Measurements from ENCODE around the gene ELF3. TPM values are rescaled to one million over a fixed set of nuclear protein-coding genes. Genes with fewer than 3 reads are reported as not detected.

The ELF3 gene
- total and polyA plus RNA-seq, 2 experiments from 2014 or later: 12.3 to 19.5 TPM

DNA sequence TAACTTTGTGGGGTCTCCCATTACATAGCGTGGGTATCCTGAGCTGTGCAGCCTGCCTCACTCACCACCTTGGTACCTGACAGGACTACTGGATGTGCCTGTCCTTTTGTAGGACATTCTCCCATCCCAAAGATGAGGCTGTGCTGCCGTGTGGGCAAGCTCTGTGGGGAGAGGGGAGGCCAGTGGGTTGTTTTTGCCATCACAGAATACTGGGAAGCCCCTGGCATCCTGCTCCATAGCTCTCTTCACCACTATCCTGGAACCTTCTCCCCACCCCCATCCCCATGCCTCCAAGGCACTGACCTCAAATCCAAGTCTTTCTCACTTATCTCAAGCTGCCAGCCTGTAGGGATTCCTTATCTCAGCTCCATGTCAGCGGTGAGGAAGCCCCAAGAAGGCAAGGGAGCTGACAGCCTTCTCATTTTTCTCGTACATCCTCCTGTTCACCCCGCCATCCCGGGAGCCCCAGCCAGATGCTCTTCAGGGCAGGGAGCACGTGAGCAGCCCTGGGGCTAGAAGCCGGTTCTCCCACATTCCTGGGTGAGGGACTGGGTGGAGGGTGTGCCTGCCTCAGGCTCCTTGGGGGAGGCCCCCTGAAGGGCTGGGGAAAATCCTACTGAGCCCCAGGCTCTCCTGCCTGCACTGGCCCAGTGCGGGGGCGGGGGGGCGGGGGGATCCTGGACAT lies 2.4 kb upstream of the ELF3 start:
- H3K4me3 Mint-ChIP-seq: peak overlapping the region; percentile 64
- peaks cover 8% of the 10 kb centered on the region; the same call in 1 of the 2 replicates for H3K36me3 ChIP-seq (ENCODE audit: insufficient read depth)
- no peak overlapping the region for H2AFZ ChIP-seq
- DNase-seq (ENCODE audit: low spot score) (peak; percentile 97), ATAC-seq (peak; percentile 48)
- H3F3A ChIP-seq (replicated peaks; ENCODE audit: low read depth): peaks cover 15% of the 10 kb centered on the region
- H4K20me1 ChIP-seq (replicated peaks; ENCODE audit: insufficient read depth): no peaks in the 10 kb centered on the region
- peak overlapping the region; percentile 99 for H3K27ac ChIP-seq (ENCODE audit: low read depth)
- H3K27ac Mint-ChIP-seq: peak overlapping the region; percentile 93
- peaks cover 54% of the 10 kb centered on the region for H3K4me1 Mint-ChIP-seq
- H3K4me1 ChIP-seq (ENCODE audit: insufficient read depth): peaks cover 51% of the 10 kb centered on the region
- peak overlapping the region; percentile 46 for H3K4me3 ChIP-seq
- H3K27me3 ChIP-seq (ENCODE audit: insufficient read depth): no peaks in the 10 kb centered on the region
- H3K36me3 Mint-ChIP-seq (ENCODE audit: low read depth): peaks cover 32% of the 10 kb centered on the region
- TF ChIP-seq CREB1 (CRISPR knock-in tag; IDR thresholded peaks at IDR 0.05; ENCODE audit: low read depth) (no peak), POLR2AphosphoS5 (IDR thresholded peaks at IDR 0.05; ENCODE audit: low read depth) (peak; percentile 41), JUNB (IDR thresholded peaks at IDR 0.05; ENCODE audit: unreplicated experiment) (no peak), EZH2 (IDR thresholded peaks at IDR 0.05; ENCODE audit: low read depth, unreplicated experiment) (no peak), ZNF114 (CRISPR knock-in tag; IDR thresholded peaks at IDR 0.05) (no peak)
- TF ChIP-seq, protein P1, sequence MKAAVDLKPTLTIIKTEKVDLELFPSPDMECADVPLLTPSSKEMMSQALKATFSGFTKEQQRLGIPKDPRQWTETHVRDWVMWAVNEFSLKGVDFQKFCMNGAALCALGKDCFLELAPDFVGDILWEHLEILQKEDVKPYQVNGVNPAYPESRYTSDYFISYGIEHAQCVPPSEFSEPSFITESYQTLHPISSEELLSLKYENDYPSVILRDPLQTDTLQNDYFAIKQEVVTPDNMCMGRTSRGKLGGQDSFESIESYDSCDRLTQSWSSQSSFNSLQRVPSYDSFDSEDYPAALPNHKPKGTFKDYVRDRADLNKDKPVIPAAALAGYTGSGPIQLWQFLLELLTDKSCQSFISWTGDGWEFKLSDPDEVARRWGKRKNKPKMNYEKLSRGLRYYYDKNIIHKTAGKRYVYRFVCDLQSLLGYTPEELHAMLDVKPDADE (IDR thresholded peaks at IDR 0.05): 0 out of 2 replicates have a peak, but pooled peaks have one; percentile 23
- H3K27me3 Mint-ChIP-seq (ENCODE audit: insufficient read depth, low read depth, poor library complexity): peaks cover 12% of the 10 kb centered on the region
- peak overlapping the region; percentile 75 for H3K4me2 ChIP-seq
- no peaks in the 10 kb centered on the region for H3K9me2 ChIP-seq (ENCODE audit: insufficient read depth)
- H3K79me2 ChIP-seq (replicated peaks; ENCODE audit: insufficient read depth): peaks cover 7% of the 10 kb centered on the region
- H3K9me3 Mint-ChIP-seq: no peaks in the 10 kb centered on the region

DNA sequence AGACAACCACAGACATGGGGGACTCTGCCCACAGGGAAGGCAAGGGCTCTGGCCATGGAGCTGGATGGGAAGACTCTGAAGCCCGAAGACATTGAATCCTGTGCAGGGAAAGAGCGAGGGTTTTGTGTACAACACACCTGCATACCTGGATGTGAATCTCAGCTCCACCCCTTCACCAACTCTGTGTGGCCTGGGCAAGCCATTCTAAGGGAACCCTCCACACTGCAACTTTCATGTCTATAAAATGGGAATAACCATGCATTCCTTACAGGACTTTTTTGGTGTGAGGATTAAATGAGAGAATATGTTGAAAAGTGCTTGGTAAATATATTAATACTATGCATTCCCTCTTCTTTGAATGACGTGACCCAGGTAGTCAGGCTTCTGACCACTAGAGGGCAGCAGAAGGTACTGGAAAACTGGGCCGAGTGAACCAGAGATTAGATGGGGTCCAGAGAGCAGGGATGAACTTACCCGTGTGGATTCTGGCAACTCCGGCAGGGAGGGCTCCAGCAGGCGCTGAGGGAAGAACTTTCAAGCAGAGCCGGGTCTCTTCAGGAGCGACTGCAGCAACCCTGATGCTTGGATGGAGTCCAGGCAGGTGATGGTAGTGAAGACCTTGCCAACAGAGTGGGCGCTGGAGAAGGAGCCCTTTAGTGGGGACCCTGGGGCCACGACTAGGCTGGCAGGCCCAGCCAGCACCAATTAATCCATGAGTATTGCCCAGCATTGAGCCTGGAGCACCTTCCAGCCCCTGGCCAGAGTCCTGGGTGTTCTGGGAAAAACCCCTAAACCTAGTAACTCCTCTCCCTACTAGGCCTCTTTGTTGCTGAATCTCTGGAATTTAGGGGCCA lies 834 bp upstream of the ELF3 start:
- Histone ChIP-seq H3K4me2 (peak overlapping the region; percentile 75), H3K9me2 (ENCODE audit: insufficient read depth) (no peaks in the 10 kb centered on the region), H2AFZ (no peak overlapping the region), H4K20me1 (replicated peaks; ENCODE audit: insufficient read depth) (no peaks in the 10 kb centered on the region), H3K79me2 (replicated peaks; ENCODE audit: insufficient read depth) (peaks cover 7% of the 10 kb centered on the region), H3K27ac (ENCODE audit: low read depth) (peak overlapping the region; percentile 99), H3F3A (replicated peaks; ENCODE audit: low read depth) (peaks cover 15% of the 10 kb centered on the region), H3K4me1 (ENCODE audit: insufficient read depth) (peaks cover 51% of the 10 kb centered on the region), H3K36me3 (ENCODE audit: insufficient read depth) (peaks cover 3% of the 10 kb centered on the region; the same call in 1 of the 2 replicates), H3K4me3 (peak overlapping the region; percentile 46), H3K27me3 (ENCODE audit: insufficient read depth) (no peaks in the 10 kb centered on the region)
- Mint-ChIP-seq H3K36me3 (ENCODE audit: low read depth) (peaks cover 26% of the 10 kb centered on the region), H3K9me3 (no peaks in the 10 kb centered on the region), H3K27ac (peak overlapping the region; percentile 93), H3K27me3 (ENCODE audit: insufficient read depth, low read depth, poor library complexity) (peaks cover 14% of the 10 kb centered on the region), H3K4me1 (peaks cover 54% of the 10 kb centered on the region), H3K4me3 (peak overlapping the region; percentile 82)
- ATAC-seq (peak; percentile 39), DNase-seq (ENCODE audit: low spot score) (peak; percentile 92)
- TF ChIP-seq, protein P1 (IDR thresholded peaks at IDR 0.05): no peak
- TF ChIP-seq STAT1 (IDR thresholded peaks at IDR 0.05; ENCODE audit: unreplicated experiment) (no peak), ZNF114 (CRISPR knock-in tag; IDR thresholded peaks at IDR 0.05) (no peak), EZH2 (IDR thresholded peaks at IDR 0.05; ENCODE audit: low read depth, unreplicated experiment) (no peak), POLR2AphosphoS5 (IDR thresholded peaks at IDR 0.05; ENCODE audit: low read depth) (no peak)
- TF ChIP-seq, protein P2, sequence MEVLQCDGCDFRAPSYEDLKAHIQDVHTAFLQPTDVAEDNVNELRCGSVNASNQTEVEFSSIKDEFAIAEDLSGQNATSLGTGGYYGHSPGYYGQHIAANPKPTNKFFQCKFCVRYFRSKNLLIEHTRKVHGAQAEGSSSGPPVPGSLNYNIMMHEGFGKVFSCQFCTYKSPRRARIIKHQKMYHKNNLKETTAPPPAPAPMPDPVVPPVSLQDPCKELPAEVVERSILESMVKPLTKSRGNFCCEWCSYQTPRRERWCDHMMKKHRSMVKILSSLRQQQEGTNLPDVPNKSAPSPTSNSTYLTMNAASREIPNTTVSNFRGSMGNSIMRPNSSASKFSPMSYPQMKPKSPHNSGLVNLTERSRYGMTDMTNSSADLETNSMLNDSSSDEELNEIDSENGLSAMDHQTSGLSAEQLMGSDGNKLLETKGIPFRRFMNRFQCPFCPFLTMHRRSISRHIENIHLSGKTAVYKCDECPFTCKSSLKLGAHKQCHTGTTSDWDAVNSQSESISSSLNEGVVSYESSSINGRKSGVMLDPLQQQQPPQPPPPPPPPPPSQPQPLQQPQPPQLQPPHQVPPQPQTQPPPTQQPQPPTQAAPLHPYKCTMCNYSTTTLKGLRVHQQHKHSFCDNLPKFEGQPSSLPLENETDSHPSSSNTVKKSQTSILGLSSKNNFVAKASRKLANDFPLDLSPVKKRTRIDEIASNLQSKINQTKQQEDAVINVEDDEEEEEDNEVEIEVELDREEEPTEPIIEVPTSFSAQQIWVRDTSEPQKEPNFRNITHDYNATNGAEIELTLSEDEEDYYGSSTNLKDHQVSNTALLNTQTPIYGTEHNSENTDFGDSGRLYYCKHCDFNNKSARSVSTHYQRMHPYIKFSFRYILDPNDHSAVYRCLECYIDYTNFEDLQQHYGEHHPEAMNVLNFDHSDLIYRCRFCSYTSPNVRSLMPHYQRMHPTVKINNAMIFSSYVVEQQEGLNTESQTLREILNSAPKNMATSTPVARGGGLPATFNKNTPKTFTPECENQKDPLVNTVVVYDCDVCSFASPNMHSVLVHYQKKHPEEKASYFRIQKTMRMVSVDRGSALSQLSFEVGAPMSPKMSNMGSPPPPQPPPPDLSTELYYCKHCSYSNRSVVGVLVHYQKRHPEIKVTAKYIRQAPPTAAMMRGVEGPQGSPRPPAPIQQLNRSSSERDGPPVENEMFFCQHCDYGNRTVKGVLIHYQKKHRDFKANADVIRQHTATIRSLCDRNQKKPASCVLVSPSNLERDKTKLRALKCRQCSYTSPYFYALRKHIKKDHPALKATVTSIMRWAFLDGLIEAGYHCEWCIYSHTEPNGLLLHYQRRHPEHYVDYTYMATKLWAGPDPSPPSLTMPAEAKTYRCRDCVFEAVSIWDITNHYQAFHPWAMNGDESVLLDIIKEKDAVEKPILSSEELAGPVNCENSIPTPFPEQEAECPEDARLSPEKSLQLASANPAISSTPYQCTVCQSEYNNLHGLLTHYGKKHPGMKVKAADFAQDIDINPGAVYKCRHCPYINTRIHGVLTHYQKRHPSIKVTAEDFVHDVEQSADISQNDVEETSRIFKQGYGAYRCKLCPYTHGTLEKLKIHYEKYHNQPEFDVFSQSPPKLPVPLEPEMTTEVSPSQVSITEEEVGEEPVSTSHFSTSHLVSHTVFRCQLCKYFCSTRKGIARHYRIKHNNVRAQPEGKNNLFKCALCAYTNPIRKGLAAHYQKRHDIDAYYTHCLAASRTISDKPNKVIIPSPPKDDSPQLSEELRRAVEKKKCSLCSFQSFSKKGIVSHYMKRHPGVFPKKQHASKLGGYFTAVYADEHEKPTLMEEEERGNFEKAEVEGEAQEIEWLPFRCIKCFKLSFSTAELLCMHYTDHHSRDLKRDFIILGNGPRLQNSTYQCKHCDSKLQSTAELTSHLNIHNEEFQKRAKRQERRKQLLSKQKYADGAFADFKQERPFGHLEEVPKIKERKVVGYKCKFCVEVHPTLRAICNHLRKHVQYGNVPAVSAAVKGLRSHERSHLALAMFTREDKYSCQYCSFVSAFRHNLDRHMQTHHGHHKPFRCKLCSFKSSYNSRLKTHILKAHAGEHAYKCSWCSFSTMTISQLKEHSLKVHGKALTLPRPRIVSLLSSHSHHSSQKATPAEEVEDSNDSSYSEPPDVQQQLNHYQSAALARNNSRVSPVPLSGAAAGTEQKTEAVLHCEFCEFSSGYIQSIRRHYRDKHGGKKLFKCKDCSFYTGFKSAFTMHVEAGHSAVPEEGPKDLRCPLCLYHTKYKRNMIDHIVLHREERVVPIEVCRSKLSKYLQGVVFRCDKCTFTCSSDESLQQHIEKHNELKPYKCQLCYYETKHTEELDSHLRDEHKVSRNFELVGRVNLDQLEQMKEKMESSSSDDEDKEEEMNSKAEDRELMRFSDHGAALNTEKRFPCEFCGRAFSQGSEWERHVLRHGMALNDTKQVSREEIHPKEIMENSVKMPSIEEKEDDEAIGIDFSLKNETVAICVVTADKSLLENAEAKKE (CRISPR knock-in tag; IDR thresholded peaks at IDR 0.05): no peak

Data from GM23338 (cell line).